HUES6 (cell line): Measurements from ENCODE around the gene BHMT.

Experiments
- H3K27ac ChIP-seq: 2 replicates; pipeline ENCODE4 v1.7.0; 2013; ENCODE audit warnings: low read depth, mild to moderate bottlenecking, low read length, inconsistent platforms
- H3K27me3 ChIP-seq: 2 replicates; pipeline ENCODE4 v1.6.1; 2013; ENCODE audit warnings: low read length; ENCODE audit not compliant: control insufficient read depth, insufficient read depth
- H3K36me3 ChIP-seq: 2 replicates; pipeline ENCODE4 v1.6.1; 2013; ENCODE audit warnings: low read length; ENCODE audit not compliant: control insufficient read depth, insufficient read depth
- H3K4me1 ChIP-seq: 2 replicates; pipeline ENCODE4 v1.6.1; 2013; ENCODE audit warnings: low read length; ENCODE audit not compliant: control insufficient read depth, insufficient read depth
- H3K4me3 ChIP-seq: 2 replicates; pipeline ENCODE4 v1.5.1; 2013; ENCODE audit warnings: low read depth, low read length
- H3K9ac ChIP-seq: one replicate; pipeline ENCODE4 v1.6.1; 2013; ENCODE audit warnings: mild to moderate bottlenecking, low read length
- H3K9me3 ChIP-seq: 2 replicates; pipeline ENCODE4 v1.6.1; 2013; ENCODE audit warnings: low read depth, low read length; ENCODE audit not compliant: control insufficient read depth, insufficient read depth

Gene BHMT

GRCh38 chr5:79086116-79086515 is 25.5 kb upstream of the BHMT start:
- no peak overlapping the region for H3K4me3 ChIP-seq
- no peaks in the 10 kb centered on the region for H3K9me3 ChIP-seq
- H3K4me1 ChIP-seq, result no peaks in the 10 kb centered on the region
- no peaks in the 10 kb centered on the region for H3K27me3 ChIP-seq
- H3K27ac ChIP-seq, result no peak overlapping the region
- H3K36me3 ChIP-seq, result no peaks in the 10 kb centered on the region
- no peak overlapping the region for H3K9ac ChIP-seq

- Histone ChIP-seq H3K4me1 (no peaks in the 10 kb centered on the region), H3K4me3 (no peak overlapping the region), H3K9me3 (no peaks in the 10 kb centered on the region), H3K27ac (no peak overlapping the region), H3K27me3 (no peaks in the 10 kb centered on the region), H3K36me3 (no peaks in the 10 kb centered on the region), H3K9ac (no peak overlapping the region)
Observed at GRCh38 chr5:79088507-79088906, 23.1 kb upstream of the BHMT start.

GRCh38 chr5:79091064-79091463 is 20.5 kb upstream of the BHMT start:
- H3K9me3 ChIP-seq, result no peaks in the 10 kb centered on the region
- no peak overlapping the region for H3K9ac ChIP-seq
- H3K4me1 ChIP-seq, result no peaks in the 10 kb centered on the region
- H3K4me3 ChIP-seq, result no peak overlapping the region
- no peak overlapping the region for H3K27ac ChIP-seq
- no peaks in the 10 kb centered on the region for H3K36me3 ChIP-seq
- H3K27me3 ChIP-seq, result no peaks in the 10 kb centered on the region

GRCh38 chr5:79093762-79094161 is 17.8 kb upstream of the BHMT start:
- Histone ChIP-seq H3K9me3 (no peaks in the 10 kb centered on the region), H3K4me3 (no peak overlapping the region), H3K4me1 (no peaks in the 10 kb centered on the region), H3K27me3 (no peaks in the 10 kb centered on the region), H3K36me3 (no peaks in the 10 kb centered on the region), H3K27ac (no peak overlapping the region), H3K9ac (no peak overlapping the region)

GRCh38 chr5:79105868-79106267 is 5.7 kb upstream of the BHMT start:
- Histone ChIP-seq H3K27me3 (peaks cover 9% of the 10 kb centered on the region), H3K9ac (no peak overlapping the region), H3K36me3 (no peaks in the 10 kb centered on the region), H3K27ac (no peak overlapping the region), H3K9me3 (peaks cover 11% of the 10 kb centered on the region), H3K4me3 (no peak overlapping the region), H3K4me1 (no peaks in the 10 kb centered on the region)

GRCh38 chr5:79107020-79107796 is 4.4 kb upstream of the BHMT start:
- no peaks in the 10 kb centered on the region for H3K36me3 ChIP-seq
- no peak overlapping the region for H3K4me3 ChIP-seq
- H3K27me3 ChIP-seq, result peaks cover 22% of the 10 kb centered on the region
- H3K9me3 ChIP-seq, result peaks cover 5% of the 10 kb centered on the region; the same call in 1 of the 2 replicates
- H3K9ac ChIP-seq, result no peak overlapping the region
- no peaks in the 10 kb centered on the region for H3K4me1 ChIP-seq
- no peak overlapping the region for H3K27ac ChIP-seq

DNA sequence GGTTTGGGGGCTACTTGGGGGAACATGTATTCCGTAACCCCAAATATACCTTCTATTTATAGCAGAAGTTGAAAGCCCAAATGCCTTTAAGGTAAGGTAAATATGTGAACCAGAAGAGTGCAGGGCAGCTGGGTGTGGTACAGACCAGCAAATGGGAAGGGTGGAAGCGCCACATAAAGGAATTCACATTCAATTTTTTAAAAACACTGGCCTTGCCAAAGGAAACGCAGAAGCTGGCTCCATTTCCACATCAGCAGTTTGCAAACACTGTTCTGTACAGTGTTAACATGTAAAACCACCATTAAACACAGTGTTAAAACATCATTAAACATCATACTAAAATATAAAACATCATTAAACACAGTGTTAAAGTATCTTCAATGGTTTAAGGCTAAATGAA is 3.5 kb upstream of the BHMT start:
- Histone ChIP-seq H3K9ac (no peak overlapping the region), H3K4me1 (no peaks in the 10 kb centered on the region), H3K36me3 (no peaks in the 10 kb centered on the region), H3K9me3 (peaks cover under 1% of the 10 kb centered on the region; the same call in 1 of the 2 replicates), H3K27me3 (peaks cover 31% of the 10 kb centered on the region), H3K4me3 (no peak overlapping the region), H3K27ac (no peak overlapping the region)

DNA sequence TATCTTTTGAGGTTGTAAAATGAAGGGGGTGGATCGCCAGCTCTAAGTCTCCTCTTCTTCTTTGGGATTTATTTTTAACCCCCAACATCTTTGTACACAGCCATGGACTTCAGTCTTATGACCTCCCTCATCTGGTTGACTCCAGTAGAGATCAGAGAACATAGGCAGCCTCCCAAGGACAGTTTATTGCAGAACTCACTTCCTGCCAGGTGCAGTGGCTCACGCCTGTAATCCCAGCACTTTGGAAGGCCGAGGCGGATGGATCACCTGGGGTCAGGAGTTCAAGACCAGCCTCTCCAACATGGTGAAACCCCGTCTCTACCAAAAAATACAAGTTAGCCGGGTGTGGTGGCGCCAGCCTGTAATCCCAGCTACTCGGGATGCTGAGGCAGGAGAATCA is 2.8 kb upstream of the BHMT start:
- H3K9ac ChIP-seq, result no peak overlapping the region

GRCh38 chr5:79109527-79110492 is 1.8 kb upstream of the BHMT start:
- Histone ChIP-seq H3K36me3 (no peaks in the 10 kb centered on the region), H3K9me3 (no peaks in the 10 kb centered on the region), H3K4me1 (no peaks in the 10 kb centered on the region), H3K4me3 (no peak overlapping the region), H3K27me3 (peaks cover 47% of the 10 kb centered on the region), H3K27ac (no peak overlapping the region), H3K9ac (no peak overlapping the region)

More for the DNA sequence above, 2.8 kb upstream of the BHMT start:
- H3K36me3 ChIP-seq, result no peaks in the 10 kb centered on the region
- H3K27me3 ChIP-seq, result peaks cover 38% of the 10 kb centered on the region
- no peaks in the 10 kb centered on the region for H3K9me3 ChIP-seq
- no peak overlapping the region for H3K27ac ChIP-seq
- H3K4me1 ChIP-seq, result no peaks in the 10 kb centered on the region
- H3K4me3 ChIP-seq, result no peak overlapping the region

DNA sequence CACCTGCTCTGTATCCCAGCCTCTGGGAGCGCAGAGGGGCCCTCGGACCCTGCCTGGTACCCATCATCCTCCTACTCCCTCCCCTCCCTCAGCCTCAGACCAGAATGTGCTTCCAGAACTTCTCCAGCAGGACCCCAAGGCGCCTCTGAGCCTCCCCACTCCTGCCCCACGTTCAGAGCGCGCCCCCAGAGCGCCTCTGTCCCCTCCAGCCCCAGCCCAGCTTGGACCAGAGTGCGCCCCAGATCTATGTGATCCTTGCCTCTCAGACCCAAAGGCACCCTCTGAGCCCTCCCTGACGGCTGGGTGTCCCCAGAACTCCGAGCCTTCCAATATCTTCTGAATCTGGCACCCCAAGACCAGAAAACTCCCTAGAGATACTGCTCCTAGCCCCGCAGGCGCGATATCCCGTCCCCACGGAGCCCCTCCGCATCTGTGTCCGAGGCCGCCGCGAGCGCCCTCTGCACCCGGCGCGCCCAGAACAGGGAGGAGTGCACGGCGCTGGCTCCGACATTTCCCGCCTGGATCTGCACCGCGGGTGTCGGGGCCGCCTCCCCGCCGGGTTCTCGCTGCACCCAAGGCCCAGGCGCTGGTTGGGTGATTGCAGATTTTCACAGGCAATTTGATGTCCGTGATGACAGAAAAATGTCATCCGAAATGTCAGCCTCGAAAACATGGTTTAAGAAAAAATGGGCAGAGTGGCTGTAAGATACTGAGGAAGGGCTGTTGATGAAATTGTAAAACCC is 522 bp downstream of the BHMT start:
- Histone ChIP-seq H3K4me1 (no peaks in the 10 kb centered on the region), H3K36me3 (no peaks in the 10 kb centered on the region), H3K4me3 (peak overlapping the region; percentile 70), H3K27me3 (peaks cover 58% of the 10 kb centered on the region), H3K9ac (no peak overlapping the region), H3K9me3 (no peaks in the 10 kb centered on the region), H3K27ac (no peak overlapping the region)
